Measurements from ENCODE around the gene CNPY1. TPM values are rescaled to one million over a fixed set of nuclear protein-coding genes. Genes with fewer than 3 reads are reported as not detected.
"Not testable (repeated sequence)": the region's sequence is repeated elsewhere in the genome, so short reads cannot be mapped to it uniquely, and the experiment has no call there.

Gene CNPY1
- total RNA-seq, 2 experiments from 2014 or later = not detected

DNA sequence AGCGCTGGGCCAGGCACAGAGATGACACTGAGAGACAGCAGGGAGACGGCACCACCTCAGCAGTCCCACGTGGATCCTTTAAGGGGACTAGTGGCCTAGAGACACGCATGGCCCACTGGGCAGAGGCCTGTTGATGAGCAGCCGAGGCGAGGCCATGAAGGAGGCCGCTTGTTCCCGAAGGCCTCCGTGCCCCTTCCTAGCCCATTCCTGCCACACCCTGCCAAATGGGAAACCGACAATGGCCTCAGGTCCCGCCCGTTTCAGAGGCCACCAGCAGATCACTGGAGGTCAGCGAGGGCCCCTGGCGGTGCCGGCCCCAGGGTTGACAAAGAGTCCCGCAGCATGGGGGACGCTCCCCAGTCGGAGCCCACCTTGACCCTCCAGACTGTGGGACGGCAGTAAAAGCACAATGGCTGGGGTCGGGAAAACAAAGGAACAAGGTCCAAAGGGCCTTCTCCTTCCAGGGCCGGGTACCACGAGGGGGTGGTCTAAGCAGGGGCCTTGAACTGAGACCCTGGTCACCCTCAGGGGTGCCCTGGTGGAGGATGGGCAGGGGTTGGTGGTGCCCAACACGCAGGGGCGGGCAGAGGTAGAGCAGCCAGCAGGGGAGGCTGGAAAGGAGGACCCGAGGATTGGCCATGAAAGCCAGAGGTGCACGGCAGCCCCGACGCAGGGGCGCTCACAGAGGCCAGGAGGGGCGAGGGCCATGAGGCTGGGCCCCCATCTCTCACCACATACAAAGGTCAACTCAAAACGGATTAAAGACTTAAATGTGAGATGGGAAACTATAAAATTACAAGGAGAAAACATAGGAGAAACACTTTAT, 19.9 kb upstream of the CNPY1 start:
- Mint-ChIP-seq H3K36me3 (ENCODE audit: low read depth) (no peaks in the 10 kb centered on the region), H3K9me3 (ENCODE audit: low read depth) (no peaks in the 10 kb centered on the region), H3K4me3 (no peak overlapping the region), H3K27ac (no peak overlapping the region), H3K27me3 (no peaks in the 10 kb centered on the region), H3K4me1 (no peaks in the 10 kb centered on the region)
- intact Hi-C loops (cut with DNase I, micrococcal nuclease) = no loop called here
- POLR2A ChIA-PET = no interaction called here
- no peak for DNase-seq
- CTCF ChIA-PET = no interaction called here
- no peak for ATAC-seq

GRCh38 chr7:155565596-155565995, 19.2 kb upstream of the CNPY1 start:
- H3K27ac Mint-ChIP-seq = no peak overlapping the region
- ChIA-PET CTCF (interaction anchor here (0.7 to 1.4 kb wide), 3 partner anchors 21 to 248 kb away, joined by 3 read pairs; no protein-coding TSS in a partner anchor), POLR2A (no interaction called here)

DNA sequence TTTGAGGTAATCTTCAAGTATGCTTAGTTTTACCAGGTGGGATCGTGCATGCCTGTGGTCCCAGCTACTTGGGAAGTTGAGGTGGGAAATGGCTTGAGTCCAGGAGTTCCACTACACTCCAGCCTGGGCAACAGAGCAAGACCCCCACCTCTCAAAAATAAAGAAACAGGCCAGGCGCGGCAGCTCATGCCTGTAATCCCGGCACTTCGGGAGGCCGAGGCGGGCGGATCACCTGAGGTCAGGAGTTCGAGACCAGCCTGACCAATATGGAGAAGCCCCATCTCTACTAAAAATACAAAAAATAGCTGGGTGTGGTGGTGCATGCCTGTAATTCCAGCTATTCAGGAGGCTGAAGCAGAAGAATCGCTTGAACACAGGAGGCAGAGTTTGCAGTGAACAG, 16.6 kb upstream of the CNPY1 start:
- H3K27ac Mint-ChIP-seq; DNase-seq; H3K4me3 Mint-ChIP-seq; CTCF ChIA-PET; H3K9me3 Mint-ChIP-seq (ENCODE audit: low read depth); H3K36me3 Mint-ChIP-seq (ENCODE audit: low read depth); H3K4me1 Mint-ChIP-seq; intact Hi-C loops (cut with DNase I, micrococcal nuclease); POLR2A ChIA-PET; ATAC-seq; H3K27me3 Mint-ChIP-seq: not testable (repeated sequence)

More at GRCh38 chr7:155565596-155565995, 19.2 kb upstream of the CNPY1 start:
- Mint-ChIP-seq H3K27me3 (no peaks in the 10 kb centered on the region), H3K4me3 (no peak overlapping the region), H3K4me1 (no peaks in the 10 kb centered on the region), H3K36me3 (ENCODE audit: low read depth) (no peaks in the 10 kb centered on the region), H3K9me3 (ENCODE audit: low read depth) (no peaks in the 10 kb centered on the region)
- intact Hi-C loops (cut with DNase I, micrococcal nuclease) = no loop called here
- DNase-seq (no peak), ATAC-seq (no peak)

- DNase-seq (no peak), ATAC-seq (no peak)
- Mint-ChIP-seq H3K4me1 (no peaks in the 10 kb centered on the region), H3K4me3 (no peak overlapping the region), H3K36me3 (ENCODE audit: low read depth) (no peaks in the 10 kb centered on the region), H3K27ac (no peak overlapping the region), H3K27me3 (peaks cover under 1% of the 10 kb centered on the region), H3K9me3 (ENCODE audit: low read depth) (no peaks in the 10 kb centered on the region)
- POLR2A ChIA-PET = no interaction called here
- intact Hi-C loops (cut with DNase I, micrococcal nuclease) = no loop called here
- CTCF ChIA-PET = no interaction called here
Observed at GRCh38 chr7:155562106-155562505, 15.7 kb upstream of the CNPY1 start.

DNA sequence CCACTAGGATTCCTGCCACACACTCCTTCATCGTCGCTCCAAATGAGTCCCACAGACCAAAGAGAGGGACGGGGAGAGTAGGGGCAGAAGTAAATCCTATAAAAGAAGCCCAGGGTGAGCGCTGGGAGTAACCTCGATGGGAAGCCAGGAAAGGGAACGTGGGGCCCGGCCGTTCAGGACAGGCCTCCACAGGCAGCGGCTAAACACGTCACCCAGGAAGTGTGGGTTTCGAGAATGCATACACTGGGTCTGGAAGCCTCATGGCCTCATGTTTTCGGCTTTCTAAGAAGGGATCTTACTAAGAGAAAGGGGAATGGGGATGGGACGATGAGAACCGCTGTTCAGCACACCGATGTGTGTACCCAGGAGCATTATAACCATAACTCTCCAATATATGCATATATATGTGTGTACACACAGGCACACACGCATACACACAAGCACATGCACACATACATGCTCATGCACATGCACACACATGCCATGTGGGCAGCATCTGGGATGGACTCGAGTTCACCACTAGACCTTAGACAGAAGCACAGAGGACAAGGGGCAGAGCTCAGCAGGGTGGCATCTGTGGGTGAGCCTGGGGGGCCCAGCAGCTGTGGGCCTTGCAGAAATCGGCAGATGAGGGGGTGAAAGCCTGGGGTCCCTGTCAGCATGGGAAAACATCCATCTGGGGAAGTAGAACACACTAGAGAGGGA, 14.8 kb upstream of the CNPY1 start:
- peaks cover 3% of the 10 kb centered on the region for H3K27me3 Mint-ChIP-seq
- no peak overlapping the region for H3K27ac Mint-ChIP-seq
- ATAC-seq (no peak), DNase-seq (no peak)
- H3K4me3 Mint-ChIP-seq = no peak overlapping the region
- H3K36me3 Mint-ChIP-seq (ENCODE audit: low read depth) = no peaks in the 10 kb centered on the region
- intact Hi-C loops (cut with DNase I, micrococcal nuclease) = no loop called here
- no peaks in the 10 kb centered on the region for H3K4me1 Mint-ChIP-seq
- POLR2A ChIA-PET = no interaction called here
- H3K9me3 Mint-ChIP-seq (ENCODE audit: low read depth) = no peaks in the 10 kb centered on the region
- CTCF ChIA-PET = no interaction called here

DNA sequence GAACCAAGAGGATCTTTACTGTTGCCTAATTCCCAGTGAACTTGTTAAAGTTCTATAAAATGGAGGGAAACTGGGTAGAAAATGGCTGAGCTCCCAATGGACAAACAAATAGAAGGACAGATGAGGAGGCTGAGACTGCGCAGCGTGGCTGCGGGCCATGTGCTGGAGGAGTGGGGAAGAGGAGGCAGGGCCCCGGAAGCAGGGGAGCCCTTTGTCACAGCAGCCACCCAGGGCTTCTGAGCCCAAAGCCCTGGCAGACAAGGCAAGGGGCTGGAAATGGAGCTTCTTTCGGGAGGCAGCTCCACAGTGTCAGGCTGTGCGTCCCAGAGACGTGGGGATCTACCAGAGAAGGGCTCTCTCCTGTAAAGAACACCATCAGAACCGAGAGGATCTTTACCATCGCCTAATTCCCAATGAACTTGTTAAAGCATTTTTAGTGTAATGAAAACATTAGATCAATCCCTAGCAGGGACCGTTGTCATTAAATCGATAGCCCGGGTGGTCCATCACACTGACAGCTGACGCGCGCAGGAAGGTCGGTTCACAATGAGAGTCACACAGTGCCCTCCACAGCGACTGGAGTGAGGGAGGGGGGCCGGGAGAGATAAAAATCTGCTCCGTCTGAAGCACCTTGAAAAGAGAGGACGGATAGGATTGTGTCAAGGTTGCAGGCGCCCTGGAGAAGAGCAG, 14.0 kb upstream of the CNPY1 start:
- ATAC-seq (no peak), DNase-seq (no peak)
- Mint-ChIP-seq H3K9me3 (ENCODE audit: low read depth) (no peaks in the 10 kb centered on the region), H3K27me3 (peaks cover 3% of the 10 kb centered on the region), H3K27ac (no peak overlapping the region), H3K4me1 (no peaks in the 10 kb centered on the region), H3K36me3 (ENCODE audit: low read depth) (no peaks in the 10 kb centered on the region), H3K4me3 (no peak overlapping the region)
- intact Hi-C loops (cut with DNase I, micrococcal nuclease) = no loop called here
- CTCF ChIA-PET = no interaction called here
- POLR2A ChIA-PET = no interaction called here

- Mint-ChIP-seq H3K27ac (no peak overlapping the region), H3K36me3 (ENCODE audit: low read depth) (no peaks in the 10 kb centered on the region), H3K4me1 (no peaks in the 10 kb centered on the region), H3K9me3 (ENCODE audit: low read depth) (no peaks in the 10 kb centered on the region), H3K27me3 (peaks cover 3% of the 10 kb centered on the region), H3K4me3 (no peak overlapping the region)
- ChIA-PET POLR2A (no interaction called here), CTCF (no interaction called here)
- intact Hi-C loops (cut with DNase I, micrococcal nuclease) = no loop called here
- ATAC-seq (no peak), DNase-seq (no peak)
Observed at GRCh38 chr7:155559519-155560108, 13.3 kb upstream of the CNPY1 start.

GRCh38 chr7:155558961-155559360, 12.6 kb upstream of the CNPY1 start:
- no peak for DNase-seq
- H3K4me3 Mint-ChIP-seq = no peak overlapping the region
- ATAC-seq = no peak
- POLR2A ChIA-PET = no interaction called here
- no peak overlapping the region for H3K27ac Mint-ChIP-seq
- H3K4me1 Mint-ChIP-seq = no peaks in the 10 kb centered on the region
- no peaks in the 10 kb centered on the region for H3K36me3 Mint-ChIP-seq (ENCODE audit: low read depth)
- H3K27me3 Mint-ChIP-seq = peaks cover 5% of the 10 kb centered on the region
- intact Hi-C loops (cut with DNase I, micrococcal nuclease) = no loop called here
- CTCF ChIA-PET = no interaction called here
- no peaks in the 10 kb centered on the region for H3K9me3 Mint-ChIP-seq (ENCODE audit: low read depth)

DNA sequence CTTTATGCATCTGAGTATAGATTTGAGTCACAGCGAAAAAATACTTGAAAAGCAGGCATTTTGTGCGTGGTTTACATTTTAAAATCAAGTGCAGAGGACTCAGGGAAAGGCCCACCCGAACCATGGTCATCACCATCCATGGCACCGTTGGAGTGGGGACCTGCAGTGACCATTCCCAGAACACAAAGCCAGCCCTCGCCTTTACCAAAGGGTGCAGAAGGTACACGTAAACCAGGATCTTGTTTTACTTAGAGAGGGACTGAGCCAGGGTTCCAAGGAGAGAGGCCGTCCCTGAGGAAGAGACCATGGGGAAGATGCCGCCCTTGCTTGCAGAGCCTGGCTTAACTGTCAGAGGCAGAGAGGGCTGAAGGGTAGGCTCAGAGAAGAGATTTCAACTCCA, 12.0 kb upstream of the CNPY1 start:
- POLR2A ChIA-PET = no interaction called here
- no peak overlapping the region for H3K4me3 Mint-ChIP-seq
- no peak overlapping the region for H3K27ac Mint-ChIP-seq
- H3K27me3 Mint-ChIP-seq = peaks cover 5% of the 10 kb centered on the region
- DNase-seq (no peak), ATAC-seq (no peak)
- intact Hi-C loops (cut with DNase I, micrococcal nuclease) = no loop called here
- no peaks in the 10 kb centered on the region for H3K36me3 Mint-ChIP-seq (ENCODE audit: low read depth)
- CTCF ChIA-PET = no interaction called here
- H3K9me3 Mint-ChIP-seq (ENCODE audit: low read depth) = no peaks in the 10 kb centered on the region
- no peaks in the 10 kb centered on the region for H3K4me1 Mint-ChIP-seq

- peaks cover 5% of the 10 kb centered on the region for H3K27me3 Mint-ChIP-seq
- ATAC-seq (no peak), DNase-seq (no peak)
- no peak overlapping the region for H3K27ac Mint-ChIP-seq
- no peaks in the 10 kb centered on the region for H3K36me3 Mint-ChIP-seq (ENCODE audit: low read depth)
- ChIA-PET CTCF (interaction anchor here (0.7 kb wide), 1 partner anchor 24 kb away, joined by 3 read pairs; no protein-coding TSS in a partner anchor), POLR2A (no interaction called here)
- H3K9me3 Mint-ChIP-seq (ENCODE audit: low read depth) = no peaks in the 10 kb centered on the region
- no peaks in the 10 kb centered on the region for H3K4me1 Mint-ChIP-seq
- H3K4me3 Mint-ChIP-seq = no peak overlapping the region
- intact Hi-C loops (cut with DNase I, micrococcal nuclease) = no loop called here
Observed at GRCh38 chr7:155557778-155558177, 11.4 kb upstream of the CNPY1 start.

DNA sequence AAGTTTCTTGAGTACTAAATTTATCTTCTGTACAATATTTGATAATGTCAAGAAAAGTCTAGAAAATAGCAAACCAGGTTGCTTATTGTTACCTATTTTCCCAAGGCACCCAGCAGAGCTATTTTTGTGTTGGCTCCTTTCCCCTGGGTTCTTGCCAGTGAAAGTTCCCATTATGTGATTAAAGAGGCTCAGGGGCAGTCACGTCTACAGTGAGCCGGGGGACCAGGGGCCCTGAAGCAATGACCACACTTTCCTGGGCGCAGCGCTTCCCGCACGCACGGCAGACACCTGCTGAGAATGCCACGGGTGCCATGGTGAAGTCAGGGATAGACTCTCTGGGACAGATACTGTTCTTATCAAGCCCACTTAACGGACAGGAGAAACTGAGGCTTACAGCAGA, 10.4 kb upstream of the CNPY1 start:
- Mint-ChIP-seq H3K4me1 (no peaks in the 10 kb centered on the region), H3K27me3 (peaks cover 5% of the 10 kb centered on the region), H3K4me3 (no peak overlapping the region), H3K36me3 (ENCODE audit: low read depth) (no peaks in the 10 kb centered on the region), H3K9me3 (ENCODE audit: low read depth) (no peaks in the 10 kb centered on the region), H3K27ac (no peak overlapping the region)
- ChIA-PET CTCF (no interaction called here), POLR2A (no interaction called here)
- DNase-seq (no peak), ATAC-seq (no peak)
- intact Hi-C loops (cut with DNase I, micrococcal nuclease) = no loop called here
